Measurements from ENCODE around the gene MCU.
"Not testable (repeated sequence)": the region's sequence is repeated elsewhere in the genome, so short reads cannot be mapped to it uniquely, and the experiment has no call there.

The MCU gene

DNA sequence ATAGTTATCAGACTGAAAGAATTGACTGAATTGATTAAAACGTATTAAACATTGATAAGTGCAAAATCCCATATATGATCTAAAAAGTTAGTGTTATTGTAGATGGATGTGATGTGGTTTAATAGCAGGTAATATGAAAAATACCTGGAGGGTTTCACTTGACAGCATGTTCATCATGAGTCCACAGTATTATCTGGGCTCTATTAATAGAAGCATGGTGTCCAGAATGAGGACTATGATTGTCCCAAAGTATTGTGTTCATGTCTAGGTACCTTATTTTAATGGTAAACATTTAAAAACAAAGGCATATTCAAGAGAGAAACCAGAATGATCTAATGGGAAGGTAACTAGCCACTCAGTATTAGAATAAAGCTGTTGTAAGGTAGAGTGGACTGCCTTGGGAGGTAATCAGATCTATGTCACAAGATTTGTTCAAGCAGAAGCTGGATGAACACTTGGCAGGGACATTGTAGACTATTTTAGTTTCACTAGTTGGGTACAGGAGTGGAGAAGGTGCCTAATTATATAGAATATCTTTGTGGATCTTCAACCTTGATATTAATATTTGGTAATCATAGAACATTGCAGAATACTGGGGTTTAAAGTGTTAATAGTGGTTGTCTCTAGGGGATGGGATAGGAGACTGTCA, 43.5 kb downstream of the MCU start:
- H3K27me3 Mint-ChIP-seq: no peaks in the 10 kb centered on the region
- H3K27ac Mint-ChIP-seq: no peak overlapping the region
- no peak overlapping the region for H3K4me3 Mint-ChIP-seq
- peaks cover 2% of the 10 kb centered on the region for H3K36me3 Mint-ChIP-seq
- no peaks in the 10 kb centered on the region for H3K9me3 Mint-ChIP-seq
- H3K4me1 Mint-ChIP-seq: peaks cover 6% of the 10 kb centered on the region

DNA sequence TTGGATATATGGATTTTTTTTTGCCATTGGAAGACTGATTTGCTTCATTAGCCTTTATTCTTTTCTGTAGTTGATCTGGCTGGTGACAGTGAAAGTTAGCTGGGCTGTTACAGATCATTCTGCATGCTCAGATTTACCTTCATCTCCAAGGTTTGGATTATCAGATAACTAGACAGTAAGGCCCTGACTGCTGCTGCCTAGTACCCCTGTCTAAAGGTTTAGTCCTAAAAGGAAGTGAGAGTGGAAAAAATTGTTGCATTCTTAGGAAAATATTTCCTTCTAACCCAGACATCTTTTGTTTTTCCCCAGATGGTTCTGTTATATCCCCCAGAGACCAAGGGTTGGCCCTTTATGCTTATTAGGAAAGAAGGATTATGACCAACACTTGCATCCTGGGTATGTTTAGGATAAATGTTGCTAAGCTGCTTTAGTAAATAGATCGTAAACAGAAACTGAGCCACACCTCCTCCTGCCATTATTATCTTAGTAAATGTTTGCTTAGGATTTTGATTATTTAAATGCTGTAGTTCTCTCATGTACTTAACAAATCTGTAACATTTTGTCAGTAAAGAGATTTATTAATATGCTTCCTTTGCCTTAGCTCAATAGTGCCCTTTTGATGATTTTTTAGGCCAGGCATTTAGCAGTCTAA, 44.4 kb downstream of the MCU start:
- Mint-ChIP-seq H3K4me1 (peaks cover 9% of the 10 kb centered on the region), H3K4me3 (no peak overlapping the region), H3K27me3 (no peaks in the 10 kb centered on the region), H3K36me3 (peaks cover 2% of the 10 kb centered on the region), H3K9me3 (no peaks in the 10 kb centered on the region), H3K27ac (no peak overlapping the region)

DNA sequence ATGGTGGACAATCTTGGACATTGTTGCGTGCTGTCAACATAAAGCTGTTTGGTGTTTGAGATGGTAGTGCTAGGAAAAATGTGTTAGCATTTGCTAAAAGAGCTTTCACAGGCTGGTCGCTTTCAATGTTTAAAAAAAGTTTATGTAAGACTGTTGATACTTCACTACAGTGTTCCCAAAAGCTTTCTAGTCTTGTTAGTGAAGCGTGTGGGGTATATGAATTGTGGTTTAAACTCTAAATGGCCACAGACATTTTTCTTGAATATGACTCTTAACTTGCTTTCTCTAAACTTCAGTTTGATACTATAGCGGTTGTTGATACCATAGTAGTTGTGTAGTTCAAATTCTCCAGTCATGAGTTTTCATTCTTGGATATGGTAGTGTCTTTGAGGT, 44.9 kb downstream of the MCU start:
- Mint-ChIP-seq H3K36me3 (no peaks in the 10 kb centered on the region), H3K4me1 (peaks cover 9% of the 10 kb centered on the region), H3K27me3 (no peaks in the 10 kb centered on the region), H3K27ac (no peak overlapping the region), H3K9me3 (no peaks in the 10 kb centered on the region), H3K4me3 (no peak overlapping the region)

DNA sequence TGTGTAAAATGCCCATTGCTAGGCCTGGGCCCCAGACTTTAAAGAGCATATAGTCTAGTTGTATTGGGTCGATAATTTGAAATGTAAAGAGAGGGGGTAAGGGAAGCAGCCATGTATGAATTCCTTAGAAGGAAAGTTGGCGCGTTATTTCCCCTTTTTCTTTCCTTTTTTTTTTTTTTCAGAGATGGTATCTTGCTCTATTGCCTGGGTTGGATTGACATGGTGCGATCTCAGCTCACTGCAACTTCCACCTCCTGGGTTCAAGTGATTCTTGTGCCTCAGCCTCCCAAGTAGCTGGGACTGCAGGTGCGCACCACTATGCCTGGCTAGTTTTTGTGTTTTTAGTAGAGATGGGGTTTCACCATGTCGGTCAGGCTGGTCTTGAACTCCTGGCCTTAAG, 45.4 kb downstream of the MCU start:
- not testable (repeated sequence) for H3K27ac Mint-ChIP-seq, H3K36me3 Mint-ChIP-seq, H3K4me1 Mint-ChIP-seq, H3K9me3 Mint-ChIP-seq, H3K27me3 Mint-ChIP-seq, H3K4me3 Mint-ChIP-seq

DNA sequence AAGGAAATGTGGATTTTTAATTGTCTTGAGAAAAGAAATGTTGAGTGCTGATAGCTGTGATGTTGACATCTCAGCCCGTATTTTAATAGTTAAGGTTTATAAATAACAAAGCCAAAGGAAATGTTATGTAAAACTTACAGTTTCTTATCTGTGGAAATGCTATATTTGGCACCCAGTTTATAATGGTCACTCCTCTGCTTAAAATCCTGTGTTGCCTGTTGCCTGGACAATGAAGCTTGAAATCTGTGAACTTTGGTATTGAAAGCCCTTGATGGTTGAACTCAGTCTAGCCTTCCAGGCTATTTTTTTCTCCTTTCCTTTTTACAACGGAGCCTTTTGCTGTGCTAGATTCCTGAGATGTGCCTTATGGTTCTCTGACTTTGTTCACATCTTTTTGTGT, 46.5 kb downstream of the MCU start:
- no peaks in the 10 kb centered on the region for H3K27me3 Mint-ChIP-seq
- peaks cover 2% of the 10 kb centered on the region for H3K36me3 Mint-ChIP-seq
- H3K4me3 Mint-ChIP-seq: no peak overlapping the region
- no peak overlapping the region for H3K27ac Mint-ChIP-seq
- peaks cover 9% of the 10 kb centered on the region for H3K4me1 Mint-ChIP-seq
- H3K9me3 Mint-ChIP-seq: no peaks in the 10 kb centered on the region

DNA sequence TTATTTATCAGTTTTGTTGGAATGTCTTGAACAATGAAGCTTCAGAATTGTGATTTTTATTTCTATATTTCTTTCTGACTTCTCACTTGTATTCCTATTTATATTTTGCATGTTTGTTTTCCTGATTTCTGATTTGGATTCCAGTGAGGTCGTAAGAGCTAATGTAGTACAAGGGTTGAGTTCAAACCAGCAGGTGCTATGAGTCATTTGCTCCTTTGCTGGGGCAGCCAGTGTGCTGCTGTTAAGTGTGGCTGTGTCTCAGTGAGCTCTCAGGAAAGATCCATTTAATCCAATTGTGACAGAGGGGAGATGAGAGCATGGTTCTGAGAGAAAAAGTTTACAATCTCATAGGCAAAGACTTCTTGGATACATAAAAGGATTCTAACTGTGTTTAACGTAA, 48.6 kb downstream of the MCU start:
- Mint-ChIP-seq H3K4me1 (peaks cover 7% of the 10 kb centered on the region), H3K27ac (no peak overlapping the region), H3K9me3 (no peaks in the 10 kb centered on the region), H3K27me3 (no peaks in the 10 kb centered on the region), H3K36me3 (peaks cover 2% of the 10 kb centered on the region), H3K4me3 (no peak overlapping the region)

DNA sequence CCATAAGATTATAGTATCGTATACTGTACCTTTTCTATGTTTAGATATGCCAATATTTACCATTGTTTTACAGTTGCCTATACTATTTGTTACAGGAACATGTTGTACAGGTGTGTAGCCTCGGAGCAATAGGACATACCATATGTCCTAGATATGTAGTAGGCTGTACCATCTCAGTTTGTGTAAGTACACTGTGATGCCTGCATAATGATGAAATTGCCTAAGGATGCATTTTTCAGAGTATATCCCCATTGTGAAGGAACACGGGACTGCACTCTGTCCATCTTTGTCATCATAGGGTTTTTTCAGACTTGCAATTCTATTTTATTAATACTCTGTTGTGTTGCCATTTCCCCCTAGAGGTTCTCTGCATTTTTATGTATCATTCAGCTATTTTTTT, 50.1 kb downstream of the MCU start:
- peaks cover 2% of the 10 kb centered on the region for H3K36me3 Mint-ChIP-seq

DNA sequence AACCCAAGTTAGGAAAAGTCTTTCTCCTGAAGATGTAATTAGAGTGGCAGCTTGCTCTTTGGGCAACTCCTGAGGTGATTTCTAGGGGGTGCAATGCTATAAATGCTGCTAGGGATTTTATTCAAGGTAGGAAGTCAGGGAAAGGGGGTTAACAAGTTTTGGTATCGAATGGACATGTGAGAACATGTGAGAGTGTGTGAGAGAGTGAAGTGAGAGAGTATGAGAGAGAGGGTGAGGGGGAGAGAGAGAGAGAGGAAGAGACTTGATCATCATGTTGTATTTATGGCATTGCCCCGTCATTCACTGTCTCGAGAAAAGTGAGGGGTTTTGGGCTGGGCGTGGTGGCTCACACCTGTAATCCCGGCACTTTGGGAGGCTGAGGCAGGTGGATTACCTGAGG, 50.9 kb downstream of the MCU start:
- Mint-ChIP-seq H3K9me3 (no peaks in the 10 kb centered on the region), H3K4me1 (peaks cover 5% of the 10 kb centered on the region), H3K27ac (no peak overlapping the region), H3K4me3 (no peak overlapping the region), H3K27me3 (no peaks in the 10 kb centered on the region), H3K36me3 (peaks cover 2% of the 10 kb centered on the region)

More for the DNA sequence above, 50.1 kb downstream of the MCU start:
- H3K9me3 Mint-ChIP-seq: no peaks in the 10 kb centered on the region
- no peak overlapping the region for H3K4me3 Mint-ChIP-seq
- peaks cover 5% of the 10 kb centered on the region for H3K4me1 Mint-ChIP-seq
- H3K27me3 Mint-ChIP-seq: no peaks in the 10 kb centered on the region
- no peak overlapping the region for H3K27ac Mint-ChIP-seq

DNA sequence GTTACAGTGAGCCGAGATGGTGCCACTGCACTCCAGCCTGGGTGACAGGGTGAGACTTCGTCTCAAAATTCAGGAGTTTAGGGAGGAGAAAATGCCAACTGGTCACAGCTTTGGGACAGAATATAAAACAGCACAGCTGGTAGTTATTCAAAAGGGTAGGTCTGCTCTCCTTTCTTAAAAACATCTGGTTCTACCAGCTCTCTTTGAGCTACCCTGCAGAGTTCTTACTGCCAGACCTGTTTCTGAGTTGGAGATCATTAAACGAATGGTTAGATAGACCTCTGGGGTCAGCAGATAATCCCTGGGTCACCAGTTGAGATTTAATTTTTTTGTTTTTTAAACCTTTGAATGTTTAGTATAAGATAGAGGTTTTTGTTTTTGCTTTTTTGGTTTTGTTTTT, 52.6 kb downstream of the MCU start:
- Mint-ChIP-seq H3K4me1 (peaks cover 5% of the 10 kb centered on the region), H3K27ac (no peak overlapping the region), H3K9me3 (no peaks in the 10 kb centered on the region), H3K36me3 (peaks cover 2% of the 10 kb centered on the region), H3K27me3 (no peaks in the 10 kb centered on the region), H3K4me3 (no peak overlapping the region)

DNA sequence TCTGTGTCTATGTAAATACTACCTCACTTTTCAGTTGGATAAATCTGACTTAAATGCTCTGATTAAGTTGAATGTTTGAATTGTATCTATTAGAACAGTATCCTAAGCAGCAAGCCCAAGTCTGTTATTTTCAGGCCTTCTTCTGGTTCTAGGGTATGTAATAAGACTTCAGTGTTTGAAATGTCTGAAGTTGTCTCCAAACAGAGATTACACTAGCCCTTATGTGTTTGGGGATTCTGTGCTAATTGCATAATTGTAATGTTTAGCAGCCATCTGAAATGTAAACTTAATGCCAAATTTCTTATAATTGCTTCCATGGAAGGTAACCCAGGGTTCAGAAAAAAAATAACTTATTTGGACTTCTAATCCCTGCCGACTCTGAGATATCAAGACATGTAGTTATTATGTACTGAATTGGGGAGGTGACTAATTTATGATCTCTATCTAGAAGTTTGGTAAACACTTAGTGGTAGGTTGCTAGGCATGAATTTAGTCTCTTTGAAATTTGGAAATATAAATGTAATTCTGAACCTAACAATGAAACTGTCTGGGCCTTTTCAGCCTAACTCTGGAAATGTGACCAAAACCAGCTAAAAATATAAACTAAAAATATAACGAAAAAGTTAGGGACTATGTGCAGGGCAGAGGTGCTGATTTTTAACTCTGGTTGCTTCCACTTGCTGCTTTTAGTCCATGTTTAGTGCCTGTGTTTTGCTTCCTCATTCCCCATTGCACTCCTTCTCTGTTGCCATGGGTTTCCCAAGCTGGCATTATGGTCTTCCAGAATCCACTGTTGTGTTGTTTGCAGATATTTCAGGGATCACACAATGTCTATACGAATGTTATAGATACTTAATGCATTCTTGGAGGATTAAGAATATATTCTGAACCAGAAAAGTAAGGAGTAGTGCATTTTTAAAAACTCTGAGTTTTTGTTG, 54.8 kb downstream of the MCU start:
- Mint-ChIP-seq H3K4me1 (no peaks in the 10 kb centered on the region), H3K9me3 (no peaks in the 10 kb centered on the region), H3K36me3 (peaks cover 2% of the 10 kb centered on the region), H3K4me3 (no peak overlapping the region), H3K27me3 (no peaks in the 10 kb centered on the region), H3K27ac (no peak overlapping the region)

DNA sequence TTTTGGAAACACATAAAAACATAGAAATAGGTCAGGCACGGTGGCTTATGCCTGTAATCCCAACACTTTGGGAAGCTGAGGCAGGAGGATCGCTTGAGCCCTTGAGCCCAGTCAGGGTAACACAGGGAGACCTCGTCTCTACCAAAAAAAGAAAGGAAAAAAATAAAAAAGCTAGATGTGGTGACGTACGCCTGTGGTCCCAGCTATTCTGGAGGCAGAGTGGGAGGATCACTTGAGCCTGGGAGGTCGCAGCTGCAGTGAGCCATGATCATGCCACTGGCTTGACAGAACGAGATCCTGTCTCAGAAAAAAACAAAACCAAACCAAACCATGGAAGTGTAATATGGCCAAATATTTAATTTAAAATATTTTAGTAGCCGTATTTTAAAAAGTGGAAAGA, 55.6 kb downstream of the MCU start:
- no peak overlapping the region for H3K27ac Mint-ChIP-seq
- H3K4me3 Mint-ChIP-seq: no peak overlapping the region
- no peaks in the 10 kb centered on the region for H3K27me3 Mint-ChIP-seq
- H3K4me1 Mint-ChIP-seq: peaks cover 4% of the 10 kb centered on the region
- H3K9me3 Mint-ChIP-seq: no peaks in the 10 kb centered on the region
- H3K36me3 Mint-ChIP-seq: no peaks in the 10 kb centered on the region

DNA sequence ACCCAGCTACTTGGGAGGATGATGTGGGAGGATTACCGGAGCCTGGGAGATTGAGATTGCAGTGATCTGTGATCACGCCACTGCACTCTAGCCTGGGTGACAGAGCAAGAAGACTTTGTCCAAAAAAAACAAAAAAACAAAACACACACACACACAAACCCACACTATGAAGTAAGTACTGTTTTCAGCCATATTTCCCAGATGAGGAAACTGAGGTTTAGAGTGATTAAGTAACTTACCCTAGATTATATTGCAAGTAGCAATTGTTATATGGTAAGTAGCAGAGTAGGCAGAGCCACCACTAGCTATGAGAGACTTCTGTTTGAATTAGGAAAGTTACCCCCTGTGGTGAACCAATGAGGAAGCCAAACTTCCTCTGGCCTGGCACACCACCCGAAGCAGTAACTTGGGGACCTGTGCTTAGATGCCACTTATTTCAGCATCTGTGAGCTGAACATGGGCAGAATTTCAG, 61.9 kb downstream of the MCU start:
- Mint-ChIP-seq H3K4me1 (peaks cover 22% of the 10 kb centered on the region), H3K27me3 (no peaks in the 10 kb centered on the region), H3K4me3 (no peak overlapping the region), H3K36me3 (peaks cover 2% of the 10 kb centered on the region), H3K9me3 (no peaks in the 10 kb centered on the region), H3K27ac (no peak overlapping the region)

DNA sequence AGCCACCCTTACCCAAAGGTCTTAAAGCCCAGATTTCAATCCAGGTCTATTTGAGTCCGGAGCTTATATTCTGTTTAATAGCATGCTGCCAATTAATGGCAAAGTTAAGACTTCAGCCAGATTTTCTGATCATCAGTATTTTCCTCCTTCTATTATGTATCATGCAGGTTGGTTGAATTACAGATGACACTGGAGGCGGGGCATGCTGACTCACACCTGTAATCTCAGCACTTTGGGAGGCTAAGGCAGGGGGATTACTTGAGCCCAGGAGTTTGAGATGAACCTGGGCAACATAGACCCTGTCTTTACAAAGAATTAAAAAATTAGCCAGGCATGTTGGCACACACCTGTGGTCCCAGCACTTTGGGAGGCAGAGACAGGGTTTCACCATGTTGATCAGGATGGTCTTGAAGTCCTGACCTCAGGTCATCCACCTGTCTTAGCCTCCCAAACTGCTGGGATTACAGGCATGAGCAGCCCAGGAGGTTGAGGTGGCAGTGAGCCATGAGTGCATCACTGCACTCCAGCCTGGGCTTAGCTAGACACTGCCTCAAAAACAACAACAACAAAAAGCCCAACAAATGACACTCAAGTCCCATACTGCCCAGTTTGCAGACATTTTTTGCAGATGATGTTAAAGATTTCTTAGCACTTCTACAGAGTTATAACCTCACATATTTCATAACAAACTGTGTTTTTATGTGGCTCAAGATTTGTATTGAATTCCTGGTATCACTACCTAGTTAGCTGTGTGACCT, 62.5 kb downstream of the MCU start:
- peaks cover 22% of the 10 kb centered on the region for H3K4me1 Mint-ChIP-seq
- H3K36me3 Mint-ChIP-seq: peaks cover 2% of the 10 kb centered on the region
- H3K27me3 Mint-ChIP-seq: no peaks in the 10 kb centered on the region
- no peak overlapping the region for H3K27ac Mint-ChIP-seq
- H3K4me3 Mint-ChIP-seq: no peak overlapping the region
- no peaks in the 10 kb centered on the region for H3K9me3 Mint-ChIP-seq

DNA sequence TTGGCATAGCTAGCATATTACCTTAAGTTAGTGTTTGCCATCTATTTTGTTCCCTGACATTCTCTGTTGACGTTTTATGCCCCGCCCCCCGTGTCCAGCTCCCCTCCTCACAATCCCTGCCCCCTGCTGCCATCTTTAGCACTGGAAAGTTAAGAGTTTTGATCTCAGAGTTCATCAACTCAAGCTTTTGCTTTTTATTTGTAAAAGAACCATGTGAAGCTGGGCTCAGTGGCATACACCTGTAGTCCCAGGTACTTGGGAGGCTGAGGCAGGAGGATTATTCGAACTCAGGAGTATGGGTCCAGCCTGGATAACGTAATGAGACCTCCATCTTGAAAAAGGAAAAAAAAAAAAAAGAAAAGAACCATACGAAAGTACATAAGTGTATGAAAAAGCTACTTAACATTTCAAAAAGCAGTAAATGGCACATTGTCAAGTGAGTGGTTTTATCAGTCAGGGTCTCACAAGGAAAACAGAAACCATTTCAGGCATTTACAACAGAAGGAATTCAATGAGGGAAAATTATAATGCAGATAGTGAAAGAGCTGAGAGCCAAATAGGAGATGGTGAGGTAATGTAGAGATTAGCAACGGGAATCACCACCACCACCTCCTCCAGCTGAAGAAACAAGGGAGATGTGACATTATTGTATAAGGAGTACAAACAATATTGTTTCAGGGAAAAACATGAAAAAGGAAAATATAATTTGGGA, 64.9 kb downstream of the MCU start:
- H3K36me3 Mint-ChIP-seq: peaks cover 5% of the 10 kb centered on the region
- no peak overlapping the region for H3K4me3 Mint-ChIP-seq

DNA sequence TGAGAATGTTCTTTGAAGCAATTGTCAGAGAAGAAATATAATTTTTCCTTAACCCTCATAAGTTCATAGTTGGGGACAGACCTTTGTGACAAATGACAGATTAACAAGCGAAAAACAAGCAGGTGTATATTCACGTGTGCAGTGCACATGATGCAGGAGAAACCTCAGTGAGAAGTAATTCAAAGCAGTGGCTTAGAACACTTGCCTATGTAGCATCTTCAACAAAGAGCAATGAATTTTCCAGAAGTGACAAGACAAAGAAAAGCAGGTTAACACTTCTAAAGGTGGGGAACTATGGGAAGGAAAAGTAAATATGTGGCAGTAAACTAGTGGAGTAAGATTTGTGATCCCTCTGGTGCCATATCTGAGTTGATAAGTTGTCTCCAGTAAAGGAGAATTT, 65.8 kb downstream of the MCU start:
- Mint-ChIP-seq H3K27ac (no peak overlapping the region), H3K4me3 (no peak overlapping the region), H3K4me1 (peaks cover 17% of the 10 kb centered on the region), H3K9me3 (no peaks in the 10 kb centered on the region), H3K36me3 (peaks cover 7% of the 10 kb centered on the region), H3K27me3 (no peaks in the 10 kb centered on the region)

More for the DNA sequence above, 64.9 kb downstream of the MCU start:
- peaks cover 22% of the 10 kb centered on the region for H3K4me1 Mint-ChIP-seq
- no peaks in the 10 kb centered on the region for H3K9me3 Mint-ChIP-seq
- no peaks in the 10 kb centered on the region for H3K27me3 Mint-ChIP-seq
- H3K27ac Mint-ChIP-seq: no peak overlapping the region
